Measurements from ENCODE around the gene CASQ2.

Gene CASQ2

GRCh38 chr1:115665319-115666096 lies 103.0 kb downstream of the CASQ2 start:
- DNase-seq (ENCODE audit: low read depth in 2 of 2): no peak

- no peak for DNase-seq (ENCODE audit: low read depth in 2 of 2)
Measured at GRCh38 chr1:115661157-115661556, 107.4 kb downstream of the CASQ2 start.

- DNase-seq (ENCODE audit: low read depth in 2 of 2): no peak
Measured at GRCh38 chr1:115660151-115660550, 108.4 kb downstream of the CASQ2 start.

- no peak for DNase-seq (ENCODE audit: low read depth in 2 of 2)
Measured at GRCh38 chr1:115658646-115659045, 109.9 kb downstream of the CASQ2 start.

GRCh38 chr1:115656461-115657077 lies 111.9 kb downstream of the CASQ2 start:
- no peak for DNase-seq (ENCODE audit: low read depth in 2 of 2)

- no peak for DNase-seq (ENCODE audit: low read depth in 2 of 2)
Measured at GRCh38 chr1:115655916-115656315, 112.6 kb downstream of the CASQ2 start.

GRCh38 chr1:115655306-115655663 lies 113.2 kb downstream of the CASQ2 start:
- no peak for DNase-seq (ENCODE audit: low read depth in 2 of 2)

- DNase-seq (ENCODE audit: low read depth in 2 of 2): no peak
Measured at GRCh38 chr1:115654663-115655305, 113.7 kb downstream of the CASQ2 start.

GRCh38 chr1:115654125-115654524 lies 114.4 kb downstream of the CASQ2 start:
- DNase-seq (ENCODE audit: low read depth in 2 of 2): no peak

GRCh38 chr1:115652236-115652788 lies 116.2 kb downstream of the CASQ2 start:
- no peak for DNase-seq (ENCODE audit: low read depth in 2 of 2)

- no peak for DNase-seq (ENCODE audit: low read depth in 2 of 2)
Measured at GRCh38 chr1:115651391-115651790, 117.1 kb downstream of the CASQ2 start.

- no peak for DNase-seq (ENCODE audit: low read depth in 2 of 2)
Measured at GRCh38 chr1:115650961-115651360, 117.6 kb downstream of the CASQ2 start.
